Suprapubic skin (tissue), 4 donors: ENCODE results near the gene PAK1IP1. TPM values are rescaled to one million over a fixed set of nuclear protein-coding genes. Genes with fewer than 3 reads are reported as not detected.
"Not testable (repeated sequence)": the region's sequence is repeated elsewhere in the genome, so short reads cannot be mapped to it uniquely, and the experiment has no call there.

Source experiments
- DNase-seq, 2 donors: peaks; one replicate each; pipeline ENCODE4 v3.0.0-alpha.2; 2019; ENCODE audit warnings: low spot score in 2 of 2
- H3K27ac ChIP-seq: fragments of 200-600 bp; sonication (generic); one replicate; pipeline ENCODE4 v1.5.1; 2019
- H3K27me3 ChIP-seq: fragments of 200-600 bp; sonication (generic); one replicate; pipeline ENCODE4 v1.5.1; 2019
- H3K36me3 ChIP-seq: fragments of 200-600 bp; sonication (generic); one replicate; pipeline ENCODE4 v1.5.1; 2019
- H3K4me1 ChIP-seq: fragments of 200-600 bp; sonication (generic); one replicate; pipeline ENCODE4 v1.5.1; 2019
- H3K4me3 ChIP-seq: fragments of 200-600 bp; sonication (generic); one replicate; pipeline ENCODE4 v1.5.1; 2019; ENCODE audit warnings: mild to moderate bottlenecking
- H3K9me3 ChIP-seq: fragments of 200-600 bp; sonication (generic); one replicate; pipeline ENCODE4 v1.5.1; 2019
- EP300 ChIP-seq: sonication (generic); formaldehyde crosslinking; IDR thresholded peaks from one replicate; pipeline ENCODE4 v1.6.1; 2017; ENCODE audit warnings: antibody characterized with exemption
- POLR2A ChIP-seq, 2 donors: fragments of 450-650 bp; IDR thresholded peaks; one replicate each; pipeline ENCODE4 v1.6.1; 2017; ENCODE audit warnings: antibody characterized with exemption in 2 of 2, mild to moderate bottlenecking in 2 of 2, moderate library complexity in 2 of 2
- POLR2AphosphoS5 ChIP-seq, 3 donors: sonication (generic); formaldehyde crosslinking; IDR thresholded peaks; one replicate each; pipeline ENCODE4 v1.6.1; 2017; ENCODE audit warnings: antibody characterized with exemption in 3 of 3
- WGBS: methylation state at CpG from one replicate; pipeline ENCODE4 v1.1.5; 2018; 5-methylcytosine and 5-hydroxymethylcytosine counted together
- total RNA-seq, 4 donors: library from RNA; depleted of rRNA; stranded (reverse); fragments of >200 nt; gene quantifications; one replicate each; pipeline ENCODE4 v1.1.0, GENCODE V29; 2016
- TF ChIP-seq, protein P1 (sequence below), 2 donors: fragments of 200-600 bp in 1 of 2; fragments of 450-650 bp in 1 of 2; sonication (generic) in 1 of 2; IDR thresholded peaks; one replicate each; pipeline ENCODE4 v1.5.1; 2016 to 2019; ENCODE audit warnings: antibody characterized with exemption in 2 of 2, mild to moderate bottlenecking in 1 of 2, moderate library complexity in 1 of 2

The PAK1IP1 gene
- total RNA-seq, 4 donors from 2014 or later, result 8.8 to 17.5 (median 13.4) TPM

DNA sequence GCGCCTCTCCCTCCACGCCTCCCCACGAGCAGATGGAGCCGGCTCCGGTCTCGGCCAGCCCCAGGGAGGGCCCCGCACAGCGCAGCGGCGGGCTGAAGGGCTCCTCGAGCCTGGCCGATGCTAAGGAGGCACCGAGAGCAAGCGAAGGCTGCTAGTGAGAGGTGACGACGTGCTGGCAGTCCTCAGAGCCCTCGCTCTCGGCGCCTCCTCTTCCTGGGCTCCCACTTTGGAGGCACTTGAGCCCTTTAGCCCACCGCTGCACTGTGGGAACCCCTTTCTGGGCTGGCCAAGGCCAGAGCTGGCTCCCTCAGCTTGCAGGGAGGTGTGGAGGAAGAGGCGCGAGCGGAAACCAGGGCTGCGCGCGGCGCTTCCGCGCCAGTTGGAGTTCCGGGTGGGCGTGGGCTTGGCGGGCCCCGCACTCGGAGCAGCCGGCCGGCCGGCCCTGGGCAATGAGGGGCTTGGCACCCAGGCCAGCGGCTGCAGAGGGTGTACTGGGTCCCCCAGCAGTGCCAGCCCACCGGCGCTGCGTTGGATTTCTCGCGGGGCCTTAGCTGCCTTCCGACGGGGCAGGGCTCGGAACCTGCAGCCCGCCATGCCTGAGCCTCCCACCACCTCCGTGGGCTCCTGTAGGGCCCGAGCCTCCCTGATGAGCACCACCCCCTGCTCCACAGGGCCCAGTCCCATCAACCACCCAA is 25.6 kb downstream of the PAK1IP1 start:
- no peak for DNase-seq
- Histone ChIP-seq H3K4me1 (peaks cover 39% of the 10 kb centered on the region), H3K4me3 (peak overlapping the region; percentile 64), H3K27ac (peak overlapping the region; percentile 93), H3K36me3 (peaks cover 3% of the 10 kb centered on the region), H3K9me3 (no peaks in the 10 kb centered on the region), H3K27me3 (no peaks in the 10 kb centered on the region)
- no peak for TF ChIP-seq EP300
- TF ChIP-seq, protein P1, sequence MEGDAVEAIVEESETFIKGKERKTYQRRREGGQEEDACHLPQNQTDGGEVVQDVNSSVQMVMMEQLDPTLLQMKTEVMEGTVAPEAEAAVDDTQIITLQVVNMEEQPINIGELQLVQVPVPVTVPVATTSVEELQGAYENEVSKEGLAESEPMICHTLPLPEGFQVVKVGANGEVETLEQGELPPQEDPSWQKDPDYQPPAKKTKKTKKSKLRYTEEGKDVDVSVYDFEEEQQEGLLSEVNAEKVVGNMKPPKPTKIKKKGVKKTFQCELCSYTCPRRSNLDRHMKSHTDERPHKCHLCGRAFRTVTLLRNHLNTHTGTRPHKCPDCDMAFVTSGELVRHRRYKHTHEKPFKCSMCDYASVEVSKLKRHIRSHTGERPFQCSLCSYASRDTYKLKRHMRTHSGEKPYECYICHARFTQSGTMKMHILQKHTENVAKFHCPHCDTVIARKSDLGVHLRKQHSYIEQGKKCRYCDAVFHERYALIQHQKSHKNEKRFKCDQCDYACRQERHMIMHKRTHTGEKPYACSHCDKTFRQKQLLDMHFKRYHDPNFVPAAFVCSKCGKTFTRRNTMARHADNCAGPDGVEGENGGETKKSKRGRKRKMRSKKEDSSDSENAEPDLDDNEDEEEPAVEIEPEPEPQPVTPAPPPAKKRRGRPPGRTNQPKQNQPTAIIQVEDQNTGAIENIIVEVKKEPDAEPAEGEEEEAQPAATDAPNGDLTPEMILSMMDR (IDR thresholded peaks at IDR 0.05), result no peak
- TF ChIP-seq POLR2A (IDR thresholded peaks at IDR 0.05), result no peak
- no peak for TF ChIP-seq POLR2AphosphoS5 (IDR thresholded peaks at IDR 0.05)
- WGBS, result 25% methylated on average over 16 of the region's 49 CpGs

DNA sequence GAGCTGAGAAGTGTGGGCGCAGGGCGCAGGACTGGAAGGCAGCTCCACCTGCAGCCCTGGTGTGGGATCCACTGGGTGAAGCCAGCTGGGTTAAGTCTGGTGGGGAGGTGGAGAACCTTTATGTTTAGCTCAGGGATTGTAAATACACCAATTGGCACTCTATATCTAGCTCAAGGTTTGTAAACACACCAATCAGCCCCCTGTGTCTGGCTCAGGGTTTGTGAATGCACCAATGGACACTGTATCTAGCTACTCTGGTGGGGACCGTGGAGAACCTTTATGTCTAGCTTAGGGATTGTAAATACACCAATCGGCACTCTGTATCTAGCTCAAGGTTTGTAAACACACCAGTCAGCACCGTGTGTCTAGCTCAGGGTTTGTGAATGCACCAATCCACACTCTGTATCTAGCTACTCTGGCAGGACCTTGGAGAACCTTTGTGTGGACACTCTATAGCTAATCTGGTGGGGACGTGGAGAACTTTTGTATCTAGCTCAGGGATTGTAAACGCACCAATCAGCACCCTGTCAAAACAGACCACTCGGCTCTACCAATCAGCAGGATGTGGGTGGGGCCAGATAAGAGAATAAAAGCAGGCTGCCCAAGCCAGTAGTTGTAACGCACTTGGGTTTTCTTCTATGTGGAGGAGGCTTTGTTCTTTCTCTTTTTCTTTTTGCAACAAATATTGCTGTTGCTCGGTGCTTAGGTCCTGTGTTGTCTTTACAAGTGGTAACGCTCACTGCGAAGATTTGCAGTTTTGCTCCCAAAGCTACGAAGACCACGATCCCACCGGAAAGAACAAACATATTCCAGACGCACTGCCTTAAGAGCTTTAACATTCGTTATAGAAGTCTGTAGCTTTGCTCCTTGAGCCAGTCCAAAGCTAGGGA is 26.4 kb downstream of the PAK1IP1 start:
- H3K27me3 ChIP-seq, H3K9me3 ChIP-seq, H3K36me3 ChIP-seq, DNase-seq: not testable (repeated sequence)
- peaks cover 41% of the 10 kb centered on the region for H3K4me1 ChIP-seq
- peak overlapping the region; percentile 64 for H3K4me3 ChIP-seq
- WGBS, result 87% methylated on average over 17 of the region's 17 CpGs
- H3K27ac ChIP-seq, result peak overlapping the region; percentile 93

DNA sequence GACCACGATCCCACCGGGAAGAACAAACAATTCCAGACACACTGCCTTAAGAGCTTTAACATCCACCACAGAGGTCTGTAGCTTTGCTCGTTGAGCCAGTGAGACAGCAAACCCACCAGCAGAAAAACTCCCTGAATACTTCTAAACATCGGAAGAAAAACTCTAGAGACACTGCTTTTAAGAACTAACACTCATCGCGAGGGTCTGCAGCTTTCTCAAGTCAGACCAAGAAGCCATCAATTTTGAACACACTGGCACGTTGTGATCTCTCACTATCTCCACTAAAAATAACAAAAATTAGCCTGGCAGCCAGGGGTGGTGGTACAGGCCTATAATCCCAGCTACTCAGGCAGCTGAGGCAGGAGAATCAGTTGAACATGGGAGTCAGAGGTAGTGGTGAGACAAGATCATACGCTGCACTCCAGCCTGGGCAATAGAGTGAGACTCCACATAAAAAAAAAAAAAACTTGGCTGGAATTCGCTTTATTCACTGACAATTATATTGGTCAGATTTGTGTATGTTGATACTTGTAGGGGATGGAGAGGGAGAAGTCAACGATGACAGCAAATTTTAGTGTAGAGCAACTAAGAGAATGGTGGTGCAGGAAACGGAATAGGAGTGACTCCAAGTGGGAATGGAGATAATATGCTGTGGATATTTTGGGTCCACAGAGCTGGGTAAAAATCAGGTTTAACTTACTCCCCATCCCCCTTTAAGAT is 27.2 kb downstream of the PAK1IP1 start:
- WGBS, result 73% methylated on average over 11 of the region's 11 CpGs
- Histone ChIP-seq H3K27ac (peak overlapping the region; percentile 85), H3K36me3 (peaks cover 18% of the 10 kb centered on the region), H3K27me3 (no peaks in the 10 kb centered on the region), H3K4me1 (peaks cover 44% of the 10 kb centered on the region), H3K9me3 (no peaks in the 10 kb centered on the region), H3K4me3 (peak overlapping the region; percentile 67)
- DNase-seq, result no peak
- TF ChIP-seq, protein P1 (IDR thresholded peaks at IDR 0.05), result no peak
- TF ChIP-seq EP300, result no peak

DNA sequence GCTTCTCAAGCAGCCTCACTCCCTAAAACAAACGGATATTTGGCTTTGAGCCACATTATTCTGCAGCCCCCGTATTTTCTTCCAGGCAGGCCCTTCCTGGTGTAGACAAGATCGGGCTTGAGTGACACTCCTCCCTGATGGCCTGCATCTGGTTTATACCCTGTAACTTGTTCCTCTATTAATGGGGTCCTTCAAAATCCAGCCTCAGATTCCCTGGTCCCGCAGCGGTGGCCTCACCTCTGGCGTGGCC is 27.7 kb downstream of the PAK1IP1 start:
- no peaks in the 10 kb centered on the region for H3K27me3 ChIP-seq
- peak overlapping the region; percentile 67 for H3K4me3 ChIP-seq
- no peak for DNase-seq
- TF ChIP-seq, protein P1 (IDR thresholded peaks at IDR 0.05), result no peak
- no peak for TF ChIP-seq POLR2AphosphoS5 (IDR thresholded peaks at IDR 0.05)
- TF ChIP-seq POLR2A (IDR thresholded peaks at IDR 0.05), result no peak
- no peak for TF ChIP-seq EP300
- H3K27ac ChIP-seq, result peak overlapping the region; percentile 85
- H3K9me3 ChIP-seq, result no peaks in the 10 kb centered on the region
- 0% methylated on average over 6 of the region's 6 CpGs for WGBS
- H3K36me3 ChIP-seq, result peaks cover 22% of the 10 kb centered on the region
- peaks cover 44% of the 10 kb centered on the region for H3K4me1 ChIP-seq

DNA sequence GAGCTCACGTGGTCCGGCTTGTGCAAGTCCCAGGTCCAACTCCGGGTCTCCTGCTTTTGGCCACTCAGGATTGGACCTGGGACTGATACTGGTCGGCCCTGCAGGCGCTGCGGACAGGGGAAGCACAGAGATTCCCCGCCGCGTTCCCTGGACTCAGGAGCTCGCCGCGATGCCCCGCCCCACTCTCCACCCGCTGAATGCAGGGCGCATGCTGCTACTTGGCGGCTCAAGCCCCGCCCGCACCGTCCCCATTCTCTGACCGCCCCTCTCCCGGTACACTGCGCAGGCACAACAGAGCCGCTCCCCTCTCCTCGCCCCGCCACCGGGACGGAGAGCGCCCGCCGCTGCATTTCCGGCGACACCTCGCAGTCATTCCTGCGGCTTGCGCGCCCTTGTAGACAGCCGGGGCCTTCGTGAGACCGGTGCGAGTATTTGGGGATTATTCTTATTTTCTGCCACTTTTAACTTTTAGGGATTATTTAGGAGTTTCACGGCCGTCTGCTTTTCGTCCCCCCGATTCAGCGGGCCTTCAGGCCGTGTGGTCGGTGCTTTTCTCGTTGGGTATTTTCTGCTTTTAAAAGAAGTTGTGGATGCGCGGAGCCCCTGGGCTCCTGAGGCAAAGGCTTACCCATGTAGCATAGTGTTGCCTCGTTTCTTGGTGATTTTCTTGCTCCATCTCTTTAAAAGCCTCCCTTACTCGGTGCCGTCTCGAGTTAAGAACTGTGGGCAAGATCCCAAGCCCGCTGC is 28.2 kb downstream of the PAK1IP1 start, which contains the start of gene TMEM14C:
TMEM14C (plus strand) TSS at position 251 of the 747 bp plus-strand sequence. CDS start 1,544 bp downstream, outside the sequence.
- Histone ChIP-seq H3K27me3 (no peaks in the 10 kb centered on the region), H3K36me3 (peaks cover 26% of the 10 kb centered on the region), H3K27ac (peak within 1 kb of the TSS; percentile 85), H3K9me3 (no peaks in the 10 kb centered on the region), H3K4me3 (peak within 1 kb of the TSS; percentile 67), H3K4me1 (peaks cover 44% of the 10 kb centered on the region)
- peak; percentile 99 for DNase-seq
- under 1% methylated on average over 53 of the region's 55 CpGs for WGBS
- TF ChIP-seq POLR2AphosphoS5 (IDR thresholded peaks at IDR 0.05) (peak; percentile 2 to 63 (median 57)), POLR2A (IDR thresholded peaks at IDR 0.05) (peak in 1 of 2 donors; percentile 71), EP300 (no peak)
- TF ChIP-seq, protein P1 (IDR thresholded peaks at IDR 0.05), result no peak
